ENCODE measurements around the gene CA11.
"Not testable (repeated sequence)": the region's sequence is repeated elsewhere in the genome, so short reads cannot be mapped to it uniquely, and the experiment has no call there.

The CA11 gene

DNA sequence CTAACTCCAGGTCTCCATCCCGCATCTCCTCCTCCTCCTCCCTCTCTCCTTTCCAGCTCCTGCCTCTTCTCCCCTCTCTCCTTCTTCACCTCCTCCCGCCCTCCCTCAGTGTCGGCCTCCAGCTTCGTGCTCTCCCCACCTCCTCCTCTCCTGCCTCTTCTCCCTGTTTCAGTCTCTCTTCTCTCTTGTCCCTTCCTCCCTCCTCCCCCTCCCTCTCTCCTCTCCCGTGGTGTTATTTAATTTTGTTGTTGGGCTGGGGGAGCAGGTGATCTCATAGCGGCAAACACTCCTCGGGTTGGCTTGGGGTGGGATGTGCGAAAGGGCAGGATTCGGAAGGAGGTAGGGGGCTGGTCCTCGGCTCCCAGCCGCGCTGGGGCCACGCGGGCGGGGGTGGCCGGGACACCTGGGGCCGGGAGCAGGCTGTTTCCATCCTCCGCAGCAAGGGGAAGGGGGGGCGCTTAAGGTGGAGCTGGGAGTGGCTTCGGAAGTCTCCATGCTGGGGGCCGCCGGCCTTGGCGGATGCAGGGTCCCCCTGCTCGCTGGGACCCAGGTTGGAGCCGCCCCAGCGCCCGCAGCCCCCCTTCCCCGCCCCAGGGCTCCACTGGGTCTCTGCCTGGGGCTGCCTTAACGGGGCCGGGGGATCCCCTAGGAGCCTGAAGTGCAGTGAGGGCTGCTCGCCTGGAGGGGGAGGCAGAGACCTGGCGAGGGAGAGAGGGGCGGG lies at the start of gene CA11:
Gene CA11 (minus strand): TSS at position 187 of the 721 bp plus-strand sequence. CDS start 555 bp downstream, outside the sequence.
- peak; percentile 66 to 97 (median 92) for DNase-seq

DNA sequence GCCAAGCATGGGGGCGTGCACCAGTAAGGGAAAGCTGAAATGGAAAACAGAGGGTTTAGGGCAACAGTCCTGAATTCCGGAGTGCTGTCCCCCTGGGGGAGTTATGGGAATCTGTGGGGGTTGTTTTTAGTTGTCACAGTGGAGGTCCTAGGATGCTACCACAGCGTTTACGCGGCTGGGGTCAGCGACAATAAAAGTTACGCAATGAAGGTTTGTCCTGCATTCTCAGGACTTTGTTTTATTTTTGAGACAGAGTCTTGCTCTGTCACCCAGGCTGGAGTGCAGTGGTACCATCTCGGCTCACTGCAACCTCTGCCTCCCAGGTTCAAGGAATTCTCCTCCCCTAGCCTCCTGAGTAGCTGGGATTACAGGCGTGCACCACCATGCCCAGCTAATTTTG lies 47.6 kb upstream of the CA11 start:
- not testable (repeated sequence) for DNase-seq

DNA sequence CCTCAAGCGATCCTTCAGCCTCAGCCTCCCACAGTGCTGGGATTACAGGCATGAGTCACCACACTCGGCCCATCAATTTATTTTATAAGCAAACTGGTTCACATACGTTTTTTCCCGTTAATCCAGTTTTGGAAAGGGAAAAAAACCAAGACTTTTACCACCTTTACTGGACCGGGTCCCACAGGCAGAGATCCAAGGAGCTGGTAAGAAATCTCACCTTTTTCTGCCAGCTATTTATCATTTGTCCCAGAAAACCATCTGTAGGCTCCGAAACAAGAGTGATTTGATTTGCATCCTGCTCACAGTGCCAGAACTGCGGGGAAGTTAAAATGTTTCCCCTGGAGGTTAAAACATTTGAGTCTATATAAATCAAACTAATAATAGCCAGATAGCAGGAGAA lies 43.5 kb upstream of the CA11 start:
- peak in 1 of 14 donors; percentile 81 for DNase-seq

DNA sequence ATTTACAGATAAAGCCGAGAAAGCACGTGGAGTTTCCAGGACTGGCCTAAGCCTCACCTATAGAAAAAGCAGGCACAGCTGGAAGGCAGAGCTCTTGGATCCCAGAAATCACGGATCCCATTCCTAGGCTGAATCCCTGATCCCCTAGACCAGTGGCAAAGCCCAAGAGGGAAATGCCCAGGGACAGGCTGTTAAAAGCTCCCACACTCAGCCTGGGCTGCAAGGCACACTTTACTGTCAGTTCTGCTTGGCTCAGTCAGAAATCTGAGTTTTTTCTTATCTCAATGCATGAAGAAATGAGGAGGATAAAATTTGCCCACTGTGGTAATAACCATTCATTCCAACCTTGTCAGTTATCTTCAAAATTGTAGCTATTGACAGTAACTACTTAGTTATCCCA lies 41.8 kb upstream of the CA11 start:
- DNase-seq: no peak

DNA sequence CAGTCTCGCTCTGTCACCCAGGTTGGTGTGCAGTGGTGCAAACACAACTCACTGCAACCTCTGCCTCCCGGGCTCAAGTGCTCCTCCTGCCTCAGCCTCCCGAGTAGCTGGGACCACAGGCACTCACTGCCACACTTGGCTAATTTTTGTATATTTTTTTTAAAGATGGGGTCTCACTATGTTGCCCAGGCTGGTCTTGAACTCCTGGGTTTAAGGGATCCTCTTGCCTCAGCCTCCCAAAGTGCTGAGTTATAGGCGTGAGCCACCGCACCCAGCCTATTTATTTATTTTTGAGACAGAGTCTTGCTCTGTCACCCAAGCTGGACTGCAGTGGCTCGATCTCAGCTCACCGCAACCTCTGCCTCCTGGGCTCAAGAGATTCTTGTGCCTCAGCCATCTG lies 40.6 kb upstream of the CA11 start:
- DNase-seq: not testable (repeated sequence)

DNA sequence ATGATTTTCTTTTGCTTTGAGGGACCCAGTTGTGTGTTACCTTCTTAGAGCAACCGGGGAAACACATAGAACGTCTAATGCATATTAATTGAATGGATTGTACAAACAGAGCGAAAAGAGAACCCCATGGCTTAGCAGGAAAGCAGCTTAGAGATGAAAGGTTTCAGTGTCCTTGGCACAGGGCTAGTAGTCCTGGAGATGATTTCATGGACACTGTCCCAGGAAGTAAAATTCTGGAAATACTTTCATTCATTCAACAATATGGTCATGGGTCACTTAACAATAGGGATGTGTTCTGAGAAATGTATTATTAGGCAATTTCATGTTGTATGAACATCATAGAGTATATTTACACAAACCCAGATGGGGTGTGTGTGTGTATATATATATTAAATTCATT lies 40.1 kb upstream of the CA11 start:
- no peak for DNase-seq

DNA sequence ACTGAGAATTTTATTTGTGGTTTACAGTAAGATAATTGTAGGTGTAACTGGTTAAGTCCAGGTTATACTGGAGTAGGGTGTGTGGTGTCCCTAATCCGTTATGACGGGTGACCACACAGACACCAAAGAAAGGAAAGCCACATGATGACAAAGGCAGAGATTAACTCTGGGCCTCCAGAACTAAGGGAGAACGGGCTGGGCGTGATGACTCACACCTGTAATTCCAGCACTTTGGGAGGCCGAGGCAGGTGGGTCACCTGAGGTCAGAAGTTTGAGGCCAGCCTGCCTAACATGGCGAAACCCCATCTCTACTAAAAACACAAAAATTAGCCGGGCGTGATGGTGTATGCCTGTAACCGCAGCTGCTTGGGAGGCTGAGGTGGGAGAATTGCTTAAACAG lies 39.6 kb upstream of the CA11 start:
- no peak for DNase-seq

DNA sequence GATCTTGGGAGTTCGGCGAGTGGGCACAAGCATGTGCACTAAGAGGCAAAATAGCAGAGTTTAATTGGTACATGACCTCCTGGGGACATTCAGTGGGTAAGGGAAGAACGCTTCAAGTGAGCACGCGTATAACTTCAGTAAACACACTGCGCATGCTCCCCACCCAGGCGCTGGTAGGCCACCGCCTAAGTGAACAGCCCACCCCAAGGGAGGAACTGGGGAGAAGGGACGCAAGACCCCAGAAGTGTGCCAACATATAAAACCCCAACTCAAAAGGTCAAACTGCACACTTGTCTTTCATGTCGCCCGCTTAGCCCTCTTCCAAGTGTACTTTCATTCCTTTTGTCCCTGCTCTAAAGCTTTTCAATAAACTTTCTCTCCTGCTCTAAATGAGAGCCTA lies 37.4 kb upstream of the CA11 start:
- peak in 12 of 14 donors; percentile 5 to 79 (median 58) for DNase-seq

DNA sequence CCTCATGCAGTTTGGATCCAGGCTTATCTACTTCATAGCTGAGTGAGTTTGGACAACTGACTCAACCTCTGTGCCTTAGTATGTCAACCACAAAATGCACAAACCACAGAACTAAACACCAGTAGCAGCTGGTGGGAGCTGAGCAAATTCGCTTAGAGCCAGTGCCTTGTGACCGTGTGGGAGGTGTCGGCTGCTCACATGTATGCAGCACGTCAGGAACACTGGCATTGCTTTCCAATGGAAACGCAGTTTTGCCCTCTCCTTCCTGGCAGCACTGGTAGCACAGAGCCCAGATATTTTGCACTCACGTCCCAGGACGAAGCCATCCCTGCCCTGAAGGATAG lies 35.1 kb upstream of the CA11 start:
- no peak for DNase-seq

DNA sequence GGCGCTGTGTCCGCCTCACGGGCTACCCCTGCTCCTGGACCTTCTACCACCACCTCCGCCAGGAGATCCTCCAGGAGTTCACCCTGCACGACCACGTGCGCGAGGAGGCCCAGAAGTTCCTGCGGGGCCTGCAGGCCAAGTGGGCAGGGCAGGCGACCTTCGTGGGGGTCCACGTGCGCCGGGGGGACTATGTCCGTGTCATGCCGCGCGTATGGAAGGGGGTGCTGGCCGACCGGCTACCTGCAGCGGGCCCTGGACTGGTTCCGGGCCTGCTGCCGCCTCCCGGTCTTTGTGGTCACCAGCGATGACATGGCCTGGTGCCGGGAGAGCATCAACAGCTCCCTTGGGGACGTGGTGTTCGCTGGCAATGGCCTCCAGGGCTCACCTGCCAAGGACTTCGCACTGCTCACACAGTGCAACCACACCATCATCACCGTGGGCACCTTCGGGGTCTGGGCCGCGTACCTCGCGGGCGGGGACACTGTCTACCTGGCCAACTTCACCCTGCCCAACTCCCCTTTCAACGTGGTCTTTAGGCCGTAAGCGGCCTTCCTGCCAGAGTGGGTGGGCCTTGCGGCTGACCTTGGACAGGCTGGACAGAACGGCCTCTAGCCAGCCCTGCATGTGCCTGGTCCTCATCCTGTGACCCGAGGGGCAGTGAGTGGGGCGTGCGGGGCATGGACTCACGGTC lies 34.6 kb upstream of the CA11 start:
- no peak for DNase-seq

DNA sequence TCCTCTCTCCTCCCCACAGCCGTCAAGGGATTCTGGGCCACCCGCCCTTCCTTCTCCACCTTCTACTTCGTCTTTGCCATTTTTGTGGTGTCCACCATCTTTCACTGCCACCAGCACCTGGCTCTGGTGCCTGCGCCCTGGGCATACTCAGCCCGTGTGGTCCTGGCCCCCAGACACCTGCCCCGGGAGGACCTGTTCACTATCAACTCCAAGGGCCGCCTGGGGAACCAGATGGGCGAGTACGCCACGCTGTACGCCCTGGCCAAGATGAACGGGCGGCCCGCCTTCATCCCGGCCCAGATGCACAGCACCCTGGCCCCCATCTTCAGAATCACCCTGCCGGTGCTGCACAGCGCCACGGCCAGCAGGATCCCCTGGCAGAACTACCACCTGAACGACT lies 34.0 kb upstream of the CA11 start:
- DNase-seq: not testable (repeated sequence)

DNA sequence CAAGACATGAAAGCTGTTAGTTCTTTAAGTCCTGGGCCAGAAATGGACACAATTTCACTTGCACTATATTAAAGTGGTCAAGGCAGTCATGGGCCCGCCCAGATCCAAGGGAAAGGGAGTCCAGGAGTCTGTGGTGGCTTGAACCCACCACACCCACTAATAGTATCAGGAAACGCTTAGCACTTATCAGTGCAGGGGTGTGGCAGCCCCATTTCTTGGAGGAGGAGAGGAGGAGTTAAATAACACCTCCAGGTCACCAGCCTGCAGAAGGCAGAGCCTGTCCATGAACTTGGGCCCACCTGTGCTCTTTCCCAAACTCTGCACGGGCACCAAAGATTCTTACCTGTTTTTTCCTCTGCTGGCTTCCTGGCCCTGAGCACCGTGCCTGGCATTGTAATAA lies 32.2 kb upstream of the CA11 start:
- DNase-seq: no peak

DNA sequence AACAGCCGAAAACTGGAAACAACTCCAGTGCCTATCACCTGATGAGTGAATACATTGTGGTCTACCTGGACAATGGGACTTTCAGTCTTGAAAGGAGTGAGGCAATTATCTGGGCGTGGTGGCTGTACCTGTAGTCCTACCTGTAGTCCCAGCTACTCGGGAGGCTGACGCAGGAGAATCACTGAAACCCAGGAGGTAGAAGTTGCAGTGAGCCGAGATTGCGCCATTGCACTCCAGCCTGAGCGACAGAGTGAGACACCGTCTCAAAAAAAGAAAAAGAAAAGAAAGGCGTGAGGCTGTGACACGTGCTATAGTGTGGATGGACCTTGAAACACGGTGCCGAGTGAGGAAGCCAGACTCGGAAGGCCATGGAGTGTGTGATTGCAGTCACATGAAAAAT lies 30.9 kb upstream of the CA11 start:
- DNase-seq: no peak

DNA sequence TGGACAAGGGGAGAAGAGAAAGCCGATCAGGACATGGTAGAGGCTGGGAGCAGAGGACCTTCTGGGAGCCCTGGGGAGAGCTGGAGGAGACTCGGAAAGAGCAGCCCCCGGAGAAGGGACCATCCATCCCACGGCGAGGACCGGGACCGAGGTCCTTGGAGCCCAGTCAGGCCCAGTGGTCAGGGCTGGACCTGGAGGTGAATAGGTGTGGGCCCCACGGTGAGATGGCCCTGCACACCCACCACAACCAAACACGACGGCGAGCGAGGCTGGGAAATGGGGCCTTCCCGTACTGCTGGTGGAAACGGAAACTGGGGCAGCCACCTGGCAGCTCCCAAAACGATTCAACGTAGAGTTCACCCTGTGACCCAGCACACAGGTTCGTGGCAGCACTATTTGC lies 30.5 kb upstream of the CA11 start:
- DNase-seq: no peak

DNA sequence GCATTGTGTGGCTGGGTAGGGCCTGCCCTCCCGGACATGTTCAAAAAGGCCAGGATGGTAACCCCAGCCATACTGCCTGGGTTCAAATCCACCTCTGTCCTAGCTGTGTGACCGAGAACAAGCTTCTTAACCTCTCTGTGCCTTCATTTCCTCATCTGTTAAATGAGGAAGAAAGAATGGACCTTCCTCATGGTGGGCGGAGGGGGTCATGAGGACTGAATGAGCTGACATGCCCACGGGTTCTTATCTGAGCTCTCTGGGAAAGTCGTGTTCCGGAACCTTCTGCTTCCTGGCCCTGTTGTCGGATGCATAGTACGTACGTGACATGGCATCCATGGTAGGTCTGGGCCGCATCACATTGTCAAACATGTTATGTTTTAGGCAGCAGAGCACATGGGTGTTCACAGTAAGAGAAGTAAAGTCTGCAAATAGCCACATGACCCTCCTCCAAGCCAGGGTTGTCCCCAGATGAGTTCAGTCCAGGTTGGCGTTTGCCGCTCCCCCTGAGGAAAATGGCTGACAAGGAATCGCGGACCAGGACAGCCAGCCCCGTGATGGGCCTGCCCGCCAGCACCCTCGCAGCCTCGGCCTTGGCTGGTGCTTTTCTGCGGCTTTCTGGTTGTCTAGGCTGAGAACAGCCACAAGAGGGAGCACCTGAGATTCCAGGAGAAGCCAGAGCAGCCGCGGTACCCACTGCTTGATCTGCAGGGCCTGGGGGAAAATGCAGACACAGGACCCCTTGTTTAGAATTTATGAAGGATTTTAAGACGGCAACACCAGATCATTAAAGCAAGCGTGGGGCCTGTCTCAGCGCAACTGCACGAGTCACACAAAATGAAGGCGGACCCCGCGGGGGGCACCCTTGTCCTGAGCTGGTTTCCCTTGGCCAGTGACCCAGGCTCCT lies 29.2 kb upstream of the CA11 start:
- DNase-seq: peak in 13 of 14 donors; percentile 32 to 87 (median 74)

DNA sequence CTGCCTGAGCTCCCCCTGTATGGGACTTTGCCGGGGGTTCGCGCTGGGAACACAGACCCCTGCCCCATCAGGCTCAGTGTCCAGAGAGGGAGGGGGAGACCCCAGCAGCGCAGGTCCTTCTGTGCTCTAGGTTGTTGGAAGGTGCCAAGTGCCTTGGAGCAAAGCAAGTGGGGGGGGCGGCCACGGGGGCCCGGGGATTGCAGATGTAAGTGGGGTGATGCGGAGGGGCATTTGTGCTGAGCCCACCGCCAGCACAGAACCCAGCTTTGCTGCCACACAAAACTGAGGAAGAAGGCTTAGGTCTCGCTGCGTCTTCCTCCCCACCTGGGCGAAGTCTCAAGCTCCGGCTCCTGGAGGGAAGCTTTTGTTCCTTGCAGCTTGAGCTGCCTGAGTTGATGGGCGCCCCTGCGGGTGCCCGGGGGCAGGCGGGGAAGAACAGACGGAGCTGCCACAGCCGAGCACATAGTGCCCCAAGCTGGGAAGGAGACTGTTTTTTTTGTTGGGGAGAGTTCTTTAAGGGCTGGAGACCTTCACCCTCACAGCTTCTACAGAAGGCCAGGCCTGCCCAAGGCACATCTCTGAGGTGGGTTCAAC lies 28.3 kb upstream of the CA11 start:
- DNase-seq: no peak

DNA sequence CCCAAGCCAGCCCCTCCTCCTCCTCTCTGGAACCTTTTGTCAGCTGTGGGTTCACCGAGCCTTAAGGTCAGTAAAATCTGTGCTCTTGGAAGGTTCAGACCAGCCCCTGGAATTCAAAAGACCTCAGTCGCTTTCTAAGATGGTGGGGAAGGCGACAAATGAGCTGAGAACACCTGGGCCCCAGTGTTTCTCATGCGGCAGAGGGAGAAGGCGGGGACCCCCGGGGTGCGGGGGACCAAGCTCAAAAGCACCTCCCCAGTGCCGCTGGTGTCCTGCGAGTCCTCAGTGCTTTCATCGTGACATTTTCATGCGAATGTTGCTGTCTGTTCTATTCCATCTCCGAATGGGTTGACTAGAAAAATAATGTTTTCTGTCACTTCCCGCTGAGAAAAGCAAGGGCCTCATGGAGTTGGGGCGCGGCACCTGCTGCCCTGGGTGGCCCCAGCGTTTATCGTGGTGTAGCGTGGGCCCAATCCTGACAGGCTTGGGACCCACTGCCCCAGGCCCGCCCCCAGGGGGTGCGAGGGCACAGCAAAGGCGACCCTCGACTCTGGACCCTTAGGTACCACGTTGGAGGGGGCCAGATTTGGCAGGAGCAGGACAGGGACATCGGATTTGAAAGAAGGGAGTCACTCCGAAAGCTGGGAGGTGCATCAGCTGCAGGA lies 27.6 kb upstream of the CA11 start:
- no peak for DNase-seq

DNA sequence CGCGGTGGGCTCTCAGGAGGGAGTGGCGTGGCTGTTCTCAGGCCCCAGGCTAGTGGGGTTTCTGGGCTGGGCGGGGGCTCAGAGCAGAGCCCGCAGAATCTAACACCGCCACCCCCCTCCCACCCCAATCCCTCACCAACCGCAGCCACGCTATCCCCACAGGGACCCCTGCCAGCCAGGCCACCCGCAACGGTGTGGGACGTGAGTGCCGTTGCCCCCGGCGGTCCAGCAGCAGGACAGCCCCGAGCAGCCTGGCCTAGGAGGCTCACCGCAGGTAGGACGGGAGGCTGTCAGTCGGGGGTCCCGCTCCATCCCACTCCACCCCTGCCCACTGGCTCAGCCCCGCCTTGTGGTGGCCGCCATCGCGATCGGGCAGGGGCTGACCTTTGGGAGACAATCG lies 27.0 kb upstream of the CA11 start, which contains the start of gene NTN5:
Gene NTN5 (minus strand): TSS at position 24 of the 400 bp plus-strand sequence. CDS start 2,031 bp downstream, outside the sequence.
- no peak for DNase-seq

DNA sequence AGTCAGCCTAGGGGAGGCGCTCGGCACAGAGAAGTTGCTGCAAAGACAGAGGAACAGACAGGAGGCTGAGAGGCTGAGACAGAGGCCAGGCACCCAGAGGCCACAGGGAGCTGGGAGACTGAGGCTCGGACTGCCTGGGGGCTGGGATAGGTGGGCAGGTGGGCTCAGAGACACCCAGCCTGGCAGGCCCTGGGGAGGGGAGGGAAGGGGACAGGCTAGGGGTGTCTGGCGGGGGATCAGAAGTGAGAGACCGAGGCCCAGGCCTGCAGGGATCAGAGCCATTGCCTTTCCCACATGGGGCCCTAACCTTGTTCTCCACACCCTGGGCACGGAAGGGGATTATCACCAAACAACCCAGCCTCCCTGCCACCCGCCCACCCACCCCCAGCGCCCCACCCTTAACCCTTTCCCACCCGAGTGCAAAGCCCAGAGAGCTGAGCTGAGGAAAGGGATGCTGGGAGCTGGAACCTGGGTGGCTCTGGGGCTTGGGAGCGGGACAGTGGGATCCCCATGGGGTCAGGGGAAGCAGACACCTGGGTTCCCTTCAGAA lies 25.5 kb upstream of the CA11 start:
- no peak for DNase-seq

DNA sequence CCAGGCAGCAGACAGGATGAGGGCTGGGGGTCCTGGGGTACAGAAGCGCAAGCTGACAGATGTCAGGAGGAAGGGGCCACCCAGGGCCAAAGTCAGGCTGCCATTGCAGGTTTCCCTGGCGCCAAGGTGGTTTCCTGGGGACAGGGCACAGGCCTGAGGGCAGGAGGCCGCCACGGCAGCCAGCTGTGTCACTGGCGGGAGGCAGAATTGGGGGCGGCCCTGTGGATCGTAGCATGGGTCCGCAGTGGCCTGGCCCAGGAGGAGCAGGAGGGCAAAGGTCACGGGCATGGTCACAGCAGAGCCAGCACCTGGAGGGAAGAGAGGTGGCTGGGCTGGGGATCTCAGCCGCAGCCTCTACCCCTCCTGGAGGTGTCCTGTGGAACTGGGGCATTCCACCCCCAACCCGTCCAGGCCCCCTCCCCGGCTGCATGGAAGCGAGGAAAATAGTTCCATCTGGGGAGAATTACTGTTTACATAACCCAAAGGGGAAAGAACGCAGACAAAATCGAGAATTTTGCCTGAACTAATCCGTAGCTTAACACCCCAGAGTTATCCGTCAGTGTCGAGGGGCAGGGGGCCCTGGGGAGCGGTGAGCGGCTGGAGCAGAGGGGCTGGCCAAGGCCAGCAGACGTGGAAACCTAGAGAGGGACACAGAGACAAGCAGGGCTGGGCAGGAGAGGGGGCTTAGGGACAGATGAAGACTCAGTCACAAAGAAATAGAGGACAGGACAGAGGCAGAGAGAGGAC lies 24.9 kb upstream of the CA11 start:
- DNase-seq: no peak

All from C1 segment of cervical spinal cord (tissue), 14 donors.